GM19238 (cell line): ENCODE data around the gene MAP7D1.
A peak's percentile ranks its signal among the peaks of the same experiment; 100 is the strongest.

Experiments used
- DNase-seq: peaks from one replicate; pipeline ENCODE4 v3.0.0; 2011; ENCODE audit warnings: low spot score; ENCODE audit not compliant: insufficient read length

MAP7D1 gene

DNA sequence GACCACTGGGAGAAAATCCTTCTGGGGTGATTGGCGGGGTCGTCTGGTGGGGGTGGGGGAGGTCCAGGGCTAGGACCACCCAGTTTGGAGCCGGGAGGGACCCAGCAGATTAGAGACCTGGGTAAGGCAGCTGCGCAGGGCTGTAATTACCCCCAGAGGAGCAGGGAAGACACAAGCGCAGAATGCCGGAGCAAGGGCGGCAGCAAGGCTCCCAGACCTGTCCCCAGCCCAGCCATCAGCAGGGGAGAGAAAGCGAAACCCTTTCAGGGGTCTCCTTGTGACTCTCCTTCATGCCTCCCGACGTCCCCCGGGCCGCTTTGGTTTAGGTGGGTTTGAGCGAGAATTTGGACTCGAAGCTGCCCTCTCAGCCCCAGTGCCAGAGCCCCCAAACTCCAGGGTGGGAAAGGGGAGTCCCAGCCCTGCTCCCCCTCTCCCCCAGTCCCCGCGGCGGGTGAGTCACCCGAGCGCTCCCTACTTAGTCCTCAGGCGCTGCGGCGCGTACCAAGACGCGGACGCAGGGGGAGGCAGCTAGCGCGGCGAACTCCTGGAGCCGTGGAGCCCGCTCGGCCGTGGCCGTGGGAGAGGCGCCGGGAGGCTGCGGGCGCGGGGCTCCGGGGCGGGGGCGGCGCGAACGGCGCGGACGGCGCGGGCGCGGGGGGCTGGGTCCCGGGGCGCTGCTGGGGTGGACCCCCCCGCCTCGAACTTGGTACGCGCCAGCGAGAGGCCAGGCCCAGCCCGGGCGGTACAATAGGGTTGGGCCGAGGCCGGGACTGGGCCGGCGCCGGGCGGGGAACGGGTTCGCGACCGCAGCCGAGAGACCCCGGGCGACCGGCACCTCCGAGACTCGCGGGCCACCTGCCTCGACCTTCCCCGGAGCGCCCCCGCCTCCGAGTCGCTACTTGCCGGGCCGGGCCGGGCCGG, at the start of gene MAP7D1:
MAP7D1 (plus strand) TSS at position 753 of the 921 bp plus-strand sequence. CDS start 258 bp downstream, outside the sequence.
- peak; percentile 76 for DNase-seq

- DNase-seq, result no peak
These were observed 49.7 kb upstream of the MAP7D1 start for GRCh38 chr1:36106269-36106668.

DNA sequence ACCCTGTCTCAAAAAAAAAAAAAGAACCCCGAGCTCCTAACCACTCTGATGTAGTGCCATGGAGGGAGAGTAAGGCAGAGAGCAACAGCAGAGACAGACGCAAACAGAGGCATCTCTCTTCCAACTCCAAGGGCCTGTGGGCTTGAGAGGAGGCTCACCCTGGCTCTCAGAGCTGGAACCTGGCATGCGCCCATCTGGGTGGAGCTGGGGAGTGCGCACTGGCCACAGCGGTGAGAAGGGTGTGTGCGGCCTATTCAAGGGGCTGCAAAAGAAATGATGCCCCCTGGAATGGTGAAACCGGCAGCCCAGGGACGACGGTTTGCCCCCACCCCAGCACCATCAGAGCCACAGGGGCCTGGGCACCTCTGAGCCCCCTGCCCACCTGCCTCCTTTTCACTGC, 48.6 kb upstream of the MAP7D1 start:
- DNase-seq, result no peak

GRCh38 chr1:36108314-36108713, 47.6 kb upstream of the MAP7D1 start:
- DNase-seq, result no peak

DNA sequence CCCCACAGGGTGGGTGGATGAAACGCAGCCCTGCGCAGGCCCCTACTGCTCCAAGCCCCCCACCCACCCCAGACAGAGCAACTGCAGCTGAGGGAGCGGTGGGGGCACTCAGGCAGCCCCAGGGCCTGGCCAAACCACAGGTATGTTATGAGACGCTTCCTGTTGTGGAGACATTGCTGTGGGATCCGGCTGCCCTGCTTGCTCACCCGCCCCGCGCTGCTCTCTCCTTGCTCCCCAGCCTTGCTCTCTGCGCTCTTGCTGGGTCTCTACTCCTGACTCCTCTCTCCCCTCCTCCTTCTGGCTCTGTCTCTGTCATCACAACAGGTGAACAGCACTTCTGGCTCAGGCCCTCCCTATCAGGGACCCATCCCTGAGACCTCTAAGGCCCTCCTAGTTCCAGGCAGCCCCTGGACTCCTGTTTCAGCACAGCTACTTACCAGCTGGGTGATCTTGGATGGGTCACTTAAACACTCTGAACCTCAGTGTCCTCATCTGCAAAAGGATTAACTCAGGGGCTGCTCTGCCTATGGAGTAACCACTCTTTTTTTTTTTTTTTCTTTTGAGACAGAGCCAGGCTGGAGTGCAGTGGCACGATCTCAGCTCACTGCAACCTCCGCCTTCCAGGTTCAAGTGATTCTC, 46.8 kb upstream of the MAP7D1 start:
- DNase-seq, result no peak

GRCh38 chr1:36111151-36111550, 44.8 kb upstream of the MAP7D1 start:
- DNase-seq, result no peak

DNA sequence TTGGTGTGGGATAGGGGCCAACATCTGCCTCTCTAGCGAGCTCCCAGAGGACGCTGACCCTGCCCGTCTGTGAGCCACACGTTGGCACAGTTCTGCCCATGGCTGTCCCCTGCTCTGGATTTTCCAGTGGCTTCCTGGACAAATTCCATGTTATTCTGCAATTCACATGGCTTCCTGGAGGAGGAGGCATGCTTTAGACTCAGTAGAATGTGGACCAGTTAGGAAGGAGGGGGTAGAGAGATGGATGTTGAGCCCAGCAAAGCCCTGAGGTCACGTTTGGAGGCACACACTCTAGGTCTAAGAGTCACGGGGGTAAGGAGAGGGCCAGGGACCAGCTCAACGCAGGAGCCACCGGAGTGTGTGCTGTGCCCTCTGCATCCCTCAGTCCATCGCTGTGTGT, 43.1 kb upstream of the MAP7D1 start:
- DNase-seq, result no peak

- no peak for DNase-seq
These were observed 41.6 kb upstream of the MAP7D1 start for GRCh38 chr1:36114371-36114770.

GRCh38 chr1:36115200-36115669, 40.7 kb upstream of the MAP7D1 start:
- no peak for DNase-seq

DNA sequence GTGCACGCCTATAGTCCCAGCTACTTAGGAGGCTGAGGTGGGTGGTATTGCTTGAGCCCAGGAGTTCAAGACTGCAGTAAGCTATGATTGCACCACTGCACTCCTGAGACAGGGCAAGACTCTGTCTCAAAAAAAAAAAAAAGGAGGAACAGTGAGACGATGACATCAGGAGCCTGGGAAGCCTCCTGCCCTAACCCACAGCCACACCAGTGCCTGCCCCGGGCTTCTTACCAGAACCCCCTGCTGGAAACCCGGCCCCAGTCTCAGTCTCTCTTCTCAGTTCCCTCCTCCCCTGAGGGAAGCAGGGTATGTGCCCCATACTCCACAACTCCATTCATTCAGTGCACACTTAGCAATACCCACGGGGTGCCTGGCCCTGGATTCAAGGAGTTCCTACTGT, 40.0 kb upstream of the MAP7D1 start:
- DNase-seq, result no peak

GRCh38 chr1:36116901-36117300, 39.1 kb upstream of the MAP7D1 start:
- DNase-seq, result no peak

GRCh38 chr1:36118447-36119204, 37.3 kb upstream of the MAP7D1 start:
- no peak for DNase-seq

GRCh38 chr1:36119456-36119855, 36.5 kb upstream of the MAP7D1 start:
- no peak for DNase-seq

DNA sequence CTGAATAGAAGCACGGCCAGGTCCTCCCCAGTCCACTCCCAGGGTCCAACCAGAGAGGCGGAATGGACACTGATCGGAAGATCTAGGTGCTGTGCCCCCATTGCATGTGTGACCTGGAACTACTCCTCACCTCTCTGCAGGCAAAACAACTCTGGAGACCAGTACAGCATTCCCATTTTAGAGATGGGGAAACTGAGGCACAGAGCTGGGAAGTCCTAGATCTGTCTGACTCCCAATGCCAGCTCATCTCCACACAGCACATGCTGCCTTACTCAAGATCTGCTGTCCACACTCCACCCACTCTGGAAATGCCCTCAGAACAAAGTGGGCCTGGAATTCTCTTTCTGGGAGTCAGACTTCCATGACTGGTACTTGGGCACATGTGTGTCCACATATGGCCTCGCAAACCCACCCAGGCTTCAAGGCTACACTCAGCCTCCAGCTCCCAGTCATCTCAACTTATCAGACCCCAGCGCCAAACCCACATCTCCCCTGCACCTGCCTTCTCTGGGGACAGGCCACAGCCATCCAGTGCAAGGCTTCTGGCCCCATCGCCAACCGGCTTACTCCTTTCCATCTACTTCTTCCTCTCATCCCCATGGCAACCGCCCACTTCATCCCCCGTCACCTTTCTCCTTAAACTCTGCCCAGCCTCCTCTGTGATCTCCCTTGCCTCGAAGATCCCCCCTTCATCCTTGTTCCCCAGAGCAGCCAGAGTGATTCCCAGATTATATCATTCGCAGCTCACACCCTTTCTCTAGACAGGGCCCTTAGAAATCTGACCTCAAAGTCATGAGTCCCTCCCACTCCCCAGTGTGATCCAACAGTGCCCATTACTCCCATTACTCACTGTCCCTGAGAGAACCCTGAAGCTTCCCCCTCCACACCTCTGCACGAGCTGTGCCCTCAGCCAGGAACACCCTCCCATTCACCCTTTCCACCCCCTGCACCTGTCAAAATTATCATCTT, 33.6 kb upstream of the MAP7D1 start:
- no peak for DNase-seq

GRCh38 chr1:36123356-36123755, 32.6 kb upstream of the MAP7D1 start:
- peak; percentile 47 for DNase-seq

DNA sequence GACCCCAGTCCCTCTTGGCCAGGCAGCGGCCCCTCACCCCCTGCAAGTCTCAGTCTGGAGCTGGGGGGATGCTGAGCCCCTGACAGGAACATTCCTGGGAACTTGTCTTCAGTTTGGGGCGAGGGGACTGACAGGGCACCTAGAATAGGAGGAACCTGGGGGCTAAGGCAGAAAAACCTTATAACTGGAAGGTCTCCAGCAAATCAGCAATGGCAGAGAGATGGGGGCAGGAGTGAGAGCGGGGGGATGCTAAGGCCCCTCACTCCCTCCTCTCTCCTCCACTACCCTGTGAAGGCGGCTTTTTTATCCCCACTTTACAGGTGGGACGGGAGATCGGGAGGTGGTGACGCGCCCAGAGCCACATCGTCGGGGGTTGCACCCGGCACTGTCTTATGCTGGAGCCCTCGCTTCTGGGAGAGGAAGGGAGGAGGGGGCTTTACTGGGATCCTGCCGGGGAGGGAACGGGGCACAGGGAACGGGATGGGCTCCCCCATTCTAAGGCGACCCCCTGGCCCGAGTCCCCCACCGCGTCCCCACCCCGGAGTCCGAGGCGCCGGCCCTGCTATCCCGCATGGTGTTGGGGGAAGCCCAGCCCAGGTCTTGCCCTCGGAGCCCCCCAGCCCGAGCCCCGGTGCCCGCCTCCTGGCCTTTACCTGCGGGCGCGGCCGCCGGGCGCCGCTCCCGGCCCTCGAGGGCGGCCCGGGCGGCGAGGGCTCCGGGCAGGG, 31.4 kb upstream of the MAP7D1 start:
- DNase-seq, result no peak

DNA sequence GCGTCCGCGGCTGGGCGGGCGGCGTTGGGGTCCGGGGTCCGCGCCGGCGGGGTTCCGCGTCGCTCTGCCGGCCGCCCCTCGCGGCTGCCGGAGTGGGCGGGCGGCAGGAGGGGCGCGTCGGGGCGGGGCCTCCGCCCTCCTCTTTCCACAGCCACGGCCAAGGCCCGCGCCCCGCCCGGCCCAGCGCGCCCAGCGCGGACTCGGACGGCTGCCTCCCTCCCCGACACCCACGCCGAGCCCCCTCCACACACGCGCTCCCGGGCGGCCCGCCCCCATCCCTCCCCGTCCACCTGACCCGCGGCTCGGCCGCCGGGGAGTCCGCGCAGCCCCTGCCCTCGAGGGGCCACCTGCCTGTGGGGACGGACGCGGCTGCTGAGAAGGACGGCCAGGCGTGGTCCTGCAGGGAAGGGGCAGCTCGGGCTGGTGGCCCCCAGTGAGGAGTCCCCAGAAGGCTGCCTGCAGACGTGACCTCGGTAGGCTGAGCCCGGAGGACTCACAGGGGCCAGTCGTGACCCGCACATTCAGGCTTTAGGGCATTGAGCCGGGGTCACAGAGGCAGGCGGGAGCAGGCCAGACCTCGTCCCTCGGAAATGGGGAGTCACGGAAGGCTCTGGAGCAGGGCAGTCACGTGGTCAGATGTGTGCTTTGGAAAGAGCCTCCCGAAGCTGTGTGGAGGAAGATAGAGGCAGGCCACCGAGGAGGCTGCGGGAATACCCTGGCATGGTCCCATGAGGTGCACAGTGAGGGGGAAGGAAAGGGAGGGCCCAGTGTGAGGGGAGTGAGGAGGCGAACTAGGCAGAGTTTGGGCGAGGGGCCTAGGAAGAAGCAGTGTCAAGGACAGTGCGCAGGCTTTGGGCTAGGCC, 30.6 kb upstream of the MAP7D1 start, which contains the start of gene COL8A2:
COL8A2 (minus strand) TSS at position 94 of the 863 bp plus-strand sequence. CDS start 24,980 bp downstream, outside the sequence.
- DNase-seq, result no peak

GRCh38 chr1:36126005-36126716, 29.8 kb upstream of the MAP7D1 start:
- DNase-seq, result no peak
